ENCODE data around the gene TLE3.

Gene TLE3

GRCh38 chr15:70029297-70029701 lies 68.4 kb downstream of the TLE3 start:
- TF ChIP-seq, protein P1, sequence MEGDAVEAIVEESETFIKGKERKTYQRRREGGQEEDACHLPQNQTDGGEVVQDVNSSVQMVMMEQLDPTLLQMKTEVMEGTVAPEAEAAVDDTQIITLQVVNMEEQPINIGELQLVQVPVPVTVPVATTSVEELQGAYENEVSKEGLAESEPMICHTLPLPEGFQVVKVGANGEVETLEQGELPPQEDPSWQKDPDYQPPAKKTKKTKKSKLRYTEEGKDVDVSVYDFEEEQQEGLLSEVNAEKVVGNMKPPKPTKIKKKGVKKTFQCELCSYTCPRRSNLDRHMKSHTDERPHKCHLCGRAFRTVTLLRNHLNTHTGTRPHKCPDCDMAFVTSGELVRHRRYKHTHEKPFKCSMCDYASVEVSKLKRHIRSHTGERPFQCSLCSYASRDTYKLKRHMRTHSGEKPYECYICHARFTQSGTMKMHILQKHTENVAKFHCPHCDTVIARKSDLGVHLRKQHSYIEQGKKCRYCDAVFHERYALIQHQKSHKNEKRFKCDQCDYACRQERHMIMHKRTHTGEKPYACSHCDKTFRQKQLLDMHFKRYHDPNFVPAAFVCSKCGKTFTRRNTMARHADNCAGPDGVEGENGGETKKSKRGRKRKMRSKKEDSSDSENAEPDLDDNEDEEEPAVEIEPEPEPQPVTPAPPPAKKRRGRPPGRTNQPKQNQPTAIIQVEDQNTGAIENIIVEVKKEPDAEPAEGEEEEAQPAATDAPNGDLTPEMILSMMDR (IDR thresholded peaks at IDR 0.05; ENCODE audit: control insufficient read depth, insufficient read depth, low read depth, low read length, missing control alignments), result no peak
- no peak for DNase-seq (ENCODE audit: low read depth)
- H3K4me3 ChIP-seq (ENCODE audit: control insufficient read depth, low read depth, low read length), result no peak overlapping the region

DNA sequence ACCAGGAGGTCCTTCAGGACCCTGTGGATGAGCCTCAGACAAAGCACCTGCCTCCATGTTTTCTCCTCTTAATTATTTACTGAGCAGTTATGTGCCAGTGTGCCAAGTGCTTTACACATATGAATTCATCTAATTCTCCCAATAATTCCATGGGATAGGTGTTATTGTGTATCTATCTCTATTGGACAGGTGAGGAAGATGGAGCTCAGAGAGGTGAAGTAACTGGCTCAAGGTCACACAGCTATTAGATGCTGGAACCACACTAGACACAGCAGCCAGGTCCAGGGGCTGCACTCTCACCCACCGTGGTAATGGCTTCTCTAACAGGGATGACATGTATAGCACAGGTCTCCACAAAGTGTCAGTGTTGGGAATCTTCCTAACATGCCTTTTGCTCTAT lies 70.2 kb downstream of the TLE3 start:
- TF ChIP-seq, protein P1 (IDR thresholded peaks at IDR 0.05; ENCODE audit: control insufficient read depth, insufficient read depth, low read depth, low read length, missing control alignments), result no peak
- no peak overlapping the region for H3K4me3 ChIP-seq (ENCODE audit: control insufficient read depth, low read depth, low read length)
- no peak for DNase-seq (ENCODE audit: low read depth)

GRCh38 chr15:70026991-70027390 lies 70.7 kb downstream of the TLE3 start:
- DNase-seq (ENCODE audit: low read depth), result no peak
- TF ChIP-seq, protein P1 (IDR thresholded peaks at IDR 0.05; ENCODE audit: control insufficient read depth, insufficient read depth, low read depth, low read length, missing control alignments), result no peak
- H3K4me3 ChIP-seq (ENCODE audit: control insufficient read depth, low read depth, low read length), result no peak overlapping the region

DNA sequence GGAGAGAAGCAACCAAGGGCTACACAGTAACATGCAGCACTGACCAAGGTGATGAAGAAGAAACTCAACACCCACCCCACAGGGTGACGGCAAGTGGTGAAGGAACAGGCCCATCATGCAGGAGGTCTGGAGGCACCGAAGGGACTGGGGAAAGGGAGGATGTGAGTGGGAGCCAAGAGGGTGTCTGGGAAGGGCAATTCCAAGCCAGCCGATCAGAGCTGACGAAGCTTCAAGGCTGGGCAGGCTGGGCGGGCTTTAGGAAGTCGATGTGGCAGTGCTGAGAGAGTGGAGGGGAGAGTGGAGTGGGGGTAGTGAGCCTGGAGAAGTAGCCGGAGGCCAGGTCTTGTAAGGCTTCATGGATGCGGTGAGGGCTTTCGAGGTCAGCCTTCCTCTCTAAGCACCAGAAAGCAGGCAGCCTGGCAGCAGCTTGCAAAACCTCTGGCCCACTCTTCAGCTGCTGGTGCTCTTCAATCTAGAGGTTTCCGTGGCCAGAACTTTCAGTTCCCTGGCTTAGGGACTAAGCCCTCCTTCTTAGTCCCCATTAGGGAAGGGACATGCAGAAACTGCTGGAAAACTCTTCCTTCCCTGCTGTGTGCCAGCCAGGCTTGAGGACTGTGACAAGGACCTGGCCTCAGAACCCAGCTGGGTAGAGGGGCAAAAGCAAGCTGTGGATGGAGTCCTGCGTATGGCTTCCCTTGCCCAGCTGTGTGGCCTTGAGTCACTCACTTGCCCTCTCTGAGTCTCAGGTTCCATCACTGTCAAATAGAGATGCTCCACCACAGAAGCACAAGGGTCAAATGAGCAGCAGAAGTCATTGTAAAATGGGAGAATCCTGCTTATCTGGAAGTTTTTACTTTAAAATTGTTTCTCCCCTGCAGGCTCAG lies 72.1 kb downstream of the TLE3 start:
- DNase-seq (ENCODE audit: low read depth), result no peak
- no peak overlapping the region for H3K4me3 ChIP-seq (ENCODE audit: control insufficient read depth, low read depth, low read length)
- TF ChIP-seq, protein P1 (IDR thresholded peaks at IDR 0.05; ENCODE audit: control insufficient read depth, insufficient read depth, low read depth, low read length, missing control alignments), result no peak

- no peak overlapping the region for H3K4me3 ChIP-seq (ENCODE audit: control insufficient read depth, low read depth, low read length)
- TF ChIP-seq, protein P1 (IDR thresholded peaks at IDR 0.05; ENCODE audit: control insufficient read depth, insufficient read depth, low read depth, low read length, missing control alignments), result no peak
- no peak for DNase-seq (ENCODE audit: low read depth)
Measured at GRCh38 chr15:70024521-70024920, 73.2 kb downstream of the TLE3 start.

DNA sequence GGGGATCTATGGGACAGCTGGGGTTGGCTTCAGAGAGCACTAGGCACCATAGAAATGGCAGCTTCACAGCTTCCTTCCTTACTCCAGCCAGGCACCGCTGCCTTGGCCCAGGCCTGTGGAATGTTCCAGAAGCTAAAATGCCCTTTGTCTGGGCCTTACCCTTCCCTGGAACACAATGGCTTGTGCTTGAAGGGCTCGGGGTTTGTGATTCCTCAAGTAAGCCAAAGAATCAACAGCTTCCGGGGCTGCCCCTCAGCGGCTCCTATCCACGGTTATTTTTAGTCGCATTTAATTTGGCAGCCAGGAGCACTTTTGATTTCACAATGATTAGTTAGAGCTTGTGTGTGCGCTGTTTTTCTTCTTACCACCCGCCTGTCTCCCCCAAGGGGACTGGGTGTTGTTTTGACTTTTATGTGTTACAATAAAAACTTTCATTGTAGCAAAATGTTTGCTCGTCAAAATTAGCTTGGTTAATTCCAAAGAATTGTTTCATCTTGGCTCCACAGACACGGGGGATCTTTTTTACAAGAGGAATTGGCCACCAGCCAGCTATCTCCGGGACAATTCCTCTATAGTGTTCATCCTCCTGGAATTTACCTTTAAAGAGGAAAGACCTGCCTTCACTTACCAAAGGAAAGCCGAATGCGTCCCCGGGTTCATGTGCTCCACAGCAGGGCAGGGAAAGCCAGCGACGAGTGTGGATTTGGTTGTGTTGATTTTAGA lies 73.8 kb downstream of the TLE3 start:
- TF ChIP-seq, protein P1 (IDR thresholded peaks at IDR 0.05; ENCODE audit: control insufficient read depth, insufficient read depth, low read depth, low read length, missing control alignments), result no peak
- peak; percentile 47 for DNase-seq (ENCODE audit: low read depth)
- no peak overlapping the region for H3K4me3 ChIP-seq (ENCODE audit: control insufficient read depth, low read depth, low read length)

All from AG09309 (cell line).